HG03135 (cell line): ENCODE measurements around the gene SPATA13.

Source experiments
- ATAC-seq: cut with Tn5 transposase; IDR thresholded peaks from one replicate; pipeline ENCODE4 v1.9.1; 2021; ENCODE audit warnings: mild to moderate bottlenecking, moderate library complexity; ENCODE audit not compliant: unreplicated experiment

The SPATA13 gene

DNA sequence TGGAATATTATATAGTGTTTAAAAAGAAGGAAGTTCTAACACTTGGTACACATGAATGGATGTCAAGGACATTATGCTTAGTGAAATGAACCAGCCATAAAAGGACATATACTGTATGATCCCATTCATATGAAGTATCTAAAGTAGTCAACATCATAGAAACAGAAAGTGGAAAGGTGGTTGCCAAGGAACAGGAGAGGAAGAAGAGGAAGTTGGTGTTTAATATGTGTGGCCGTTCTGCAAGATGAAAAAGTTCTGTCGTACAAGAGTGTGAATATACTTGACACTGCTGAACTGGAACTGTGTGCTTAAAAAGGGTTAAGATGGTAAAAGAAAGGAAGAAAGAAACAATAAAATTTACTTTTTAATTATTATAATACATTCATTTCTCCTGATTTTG is 115.8 kb downstream of the SPATA13 start:
- no peak for ATAC-seq

DNA sequence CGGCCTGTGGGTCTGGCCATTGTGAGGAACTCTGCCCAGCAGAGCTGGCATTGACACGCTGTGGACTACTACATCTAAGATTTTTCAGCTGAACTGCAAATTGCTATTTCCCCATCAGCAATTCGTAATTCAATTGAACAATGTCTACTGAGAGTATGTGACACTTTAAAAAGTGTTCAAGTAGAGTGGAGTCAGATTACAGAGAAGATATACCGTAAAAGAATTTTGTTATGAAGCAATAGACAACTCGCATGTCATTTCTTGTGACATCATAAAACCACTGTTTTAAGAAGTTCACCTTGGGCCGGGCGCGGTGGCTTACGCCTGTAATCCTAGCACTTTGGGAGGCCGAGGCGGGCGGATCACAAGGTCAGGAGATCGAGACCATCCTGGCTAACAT is 116.3 kb downstream of the SPATA13 start:
- no peak for ATAC-seq

DNA sequence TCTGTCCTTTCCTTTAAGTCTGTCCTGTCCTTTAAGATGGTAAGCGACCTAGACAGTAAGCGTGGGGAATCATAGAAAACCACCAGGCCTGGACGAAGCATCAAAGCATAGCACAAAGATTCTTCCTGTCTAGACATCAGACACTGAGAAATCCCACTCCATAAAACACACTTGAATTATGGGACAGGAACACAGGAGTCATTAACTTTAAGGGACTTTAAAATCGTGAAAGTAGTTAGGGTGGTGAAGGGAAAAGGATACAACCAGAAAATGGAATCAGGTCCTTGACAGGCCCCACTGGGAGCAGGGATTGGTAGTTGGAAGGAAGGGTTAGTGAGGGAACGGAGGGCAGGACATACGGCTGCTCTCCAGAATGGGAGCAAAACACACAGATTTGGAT is 117.2 kb downstream of the SPATA13 start:
- no peak for ATAC-seq

DNA sequence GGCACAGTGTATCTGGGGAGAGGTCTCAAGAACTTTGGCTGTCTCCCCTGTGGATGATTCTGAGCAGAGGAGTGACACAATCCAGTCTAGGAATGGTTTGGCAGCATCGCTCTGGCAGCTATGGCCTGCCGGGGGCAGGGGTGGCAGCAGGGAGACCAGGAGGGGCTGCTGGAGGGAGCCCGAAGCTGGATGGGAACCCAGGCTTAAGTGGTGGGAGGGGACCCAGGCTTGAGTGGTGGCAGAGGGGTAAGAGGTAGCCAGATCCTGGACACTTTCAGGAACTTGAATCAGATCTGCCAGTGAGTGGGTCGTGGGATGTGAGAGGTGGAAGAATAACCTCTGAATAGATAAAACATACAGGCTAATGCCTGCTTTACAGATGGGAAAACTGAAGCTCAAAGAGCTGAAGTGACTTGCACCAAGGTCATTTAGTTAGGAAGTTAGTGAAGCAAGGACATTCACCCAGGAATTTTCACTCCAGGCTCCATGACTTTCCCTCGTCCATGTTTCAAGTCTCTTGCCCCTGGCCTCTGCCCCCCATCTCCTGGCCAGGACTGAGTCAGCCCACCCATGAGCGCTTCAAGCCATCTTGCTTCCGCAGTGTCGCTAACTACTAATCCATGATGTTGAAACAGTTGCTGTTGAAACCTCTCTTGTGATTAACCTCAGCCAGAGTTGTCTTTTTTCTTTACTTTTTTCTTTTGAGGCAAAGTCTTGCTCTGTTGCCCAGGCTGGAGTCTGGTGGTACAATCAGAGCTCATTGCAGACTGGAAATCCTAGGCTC is 119.0 kb downstream of the SPATA13 start:
- no peak for ATAC-seq

DNA sequence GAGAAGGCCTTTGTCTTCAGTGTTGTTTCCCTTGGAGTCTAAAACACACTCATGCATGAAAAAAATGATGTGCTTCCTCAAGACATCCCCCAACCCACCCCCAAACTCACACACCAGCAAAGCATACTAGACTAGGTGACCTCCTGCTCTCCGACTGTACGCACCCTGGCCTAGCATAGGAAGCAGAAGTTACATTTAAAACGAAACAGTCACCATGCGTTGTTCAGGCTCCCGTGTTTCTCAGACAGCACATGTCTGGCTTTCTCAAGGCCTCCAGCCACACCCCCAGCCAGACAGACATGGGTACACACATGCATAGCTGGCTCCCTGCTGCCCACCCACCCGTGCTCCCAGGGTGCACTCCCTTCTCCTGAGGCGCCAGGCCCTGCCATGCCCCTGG is 120.2 kb downstream of the SPATA13 start:
- ATAC-seq, result no peak

DNA sequence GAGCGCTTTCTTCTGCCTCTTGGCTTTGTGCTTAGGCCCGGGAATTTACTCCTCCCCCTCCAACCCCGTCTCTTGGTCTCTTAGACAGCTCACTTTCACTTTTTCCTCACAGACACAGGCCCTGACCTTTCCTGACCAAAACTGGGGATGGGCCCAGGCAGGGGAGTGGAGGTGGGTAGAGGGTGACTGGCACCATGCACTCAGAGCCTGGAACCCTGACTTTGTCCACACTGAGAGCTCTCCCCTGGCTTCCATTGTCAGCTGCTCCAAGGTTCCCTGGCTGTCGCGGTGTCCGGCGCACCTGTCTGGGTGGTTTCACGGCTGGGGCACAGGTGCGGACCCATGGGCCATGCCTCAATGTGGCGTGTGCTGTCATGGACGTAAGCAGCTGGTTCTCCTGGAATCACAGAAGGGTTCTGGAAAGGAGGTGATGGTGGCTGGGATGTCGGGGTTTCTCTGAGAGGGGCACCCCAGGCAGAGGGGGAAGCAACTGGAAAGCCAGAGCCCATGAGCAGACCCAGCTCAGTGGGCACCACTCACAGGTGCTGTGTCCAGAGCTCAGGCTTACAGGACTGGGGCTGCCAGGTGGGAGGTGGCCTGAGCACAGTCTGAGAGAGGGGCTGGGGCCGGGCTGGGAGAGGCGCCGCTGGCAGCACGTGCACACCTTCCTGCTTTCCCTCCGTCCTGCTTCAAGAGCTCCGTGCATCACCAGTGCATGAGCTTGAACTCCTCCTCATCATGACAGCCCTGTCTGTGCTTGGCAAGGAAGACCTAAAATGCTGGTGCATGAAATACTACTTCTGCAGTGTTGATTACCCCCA is 120.9 kb downstream of the SPATA13 start:
- ATAC-seq, result no peak

DNA sequence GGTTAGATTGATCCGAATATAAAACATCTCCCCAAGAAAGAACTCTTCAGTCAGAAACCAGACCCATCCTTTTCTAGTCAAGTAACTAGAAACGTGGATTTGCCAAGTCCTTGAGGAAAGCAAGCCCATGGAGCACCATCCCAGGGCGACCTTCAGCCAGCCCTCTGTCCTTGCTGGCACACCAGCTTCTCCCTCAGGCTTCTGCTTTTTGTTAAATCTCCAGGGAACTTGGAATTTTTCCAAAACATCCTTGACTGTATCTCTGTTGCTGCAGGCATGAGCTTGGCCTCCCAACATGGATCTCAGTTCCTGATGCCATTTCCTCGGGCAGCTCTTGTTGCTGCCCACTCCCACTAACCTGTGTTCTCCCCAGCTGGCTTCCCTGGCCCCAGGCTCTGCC is 121.7 kb downstream of the SPATA13 start:
- ATAC-seq, result no peak

DNA sequence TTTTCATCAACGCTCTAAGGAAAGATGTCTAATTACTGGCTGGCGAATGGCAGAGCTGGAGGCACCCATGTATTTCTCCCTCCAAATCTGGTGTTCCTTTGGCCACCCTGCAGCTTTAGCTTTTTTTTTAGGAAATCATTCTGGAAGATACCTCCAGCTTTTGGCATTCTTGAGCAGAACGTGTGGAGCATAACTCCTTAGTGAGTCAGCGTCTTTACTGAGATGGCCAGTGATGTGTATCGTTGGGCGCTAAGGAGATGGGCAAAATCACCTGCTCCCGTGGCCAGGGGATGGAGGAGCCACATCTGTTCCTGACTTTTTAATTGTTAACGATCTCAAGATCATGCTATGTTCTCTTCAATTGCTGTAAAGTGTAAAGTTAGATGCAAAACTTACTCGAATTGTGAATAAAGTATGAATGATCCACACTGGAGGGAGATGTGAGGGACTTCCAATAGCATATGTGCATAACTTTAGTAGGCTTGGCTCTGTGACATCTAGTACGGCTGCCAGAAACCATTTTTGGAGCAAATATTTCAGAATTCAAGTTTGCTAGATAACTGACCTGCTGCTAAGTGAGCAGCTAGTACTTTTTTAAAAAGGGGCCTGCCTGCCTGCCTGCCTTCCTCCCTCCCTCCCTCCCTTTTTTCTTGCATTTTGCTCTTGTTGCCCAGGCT is 124.5 kb downstream of the SPATA13 start:
- ATAC-seq, result no peak

DNA sequence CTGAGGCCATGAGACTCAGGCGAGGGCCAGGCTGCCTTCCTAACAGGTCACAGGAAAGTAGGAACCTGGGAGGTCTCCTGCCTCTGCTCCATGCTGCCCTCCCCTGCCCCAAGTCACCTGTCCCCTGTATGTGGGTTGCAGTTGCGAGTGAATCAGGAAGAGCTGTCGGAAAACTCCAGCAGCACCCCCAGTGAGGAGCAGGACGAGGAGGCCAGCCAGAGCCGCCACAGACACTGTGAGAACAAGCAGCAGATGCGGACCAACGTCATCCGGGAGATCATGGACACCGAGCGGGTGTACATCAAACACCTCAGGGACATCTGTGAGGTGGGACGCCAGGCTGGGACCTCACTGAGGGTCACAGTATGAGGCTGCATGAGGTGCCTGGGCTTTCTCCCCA is 126.1 kb downstream of the SPATA13 start:
- no peak for ATAC-seq

DNA sequence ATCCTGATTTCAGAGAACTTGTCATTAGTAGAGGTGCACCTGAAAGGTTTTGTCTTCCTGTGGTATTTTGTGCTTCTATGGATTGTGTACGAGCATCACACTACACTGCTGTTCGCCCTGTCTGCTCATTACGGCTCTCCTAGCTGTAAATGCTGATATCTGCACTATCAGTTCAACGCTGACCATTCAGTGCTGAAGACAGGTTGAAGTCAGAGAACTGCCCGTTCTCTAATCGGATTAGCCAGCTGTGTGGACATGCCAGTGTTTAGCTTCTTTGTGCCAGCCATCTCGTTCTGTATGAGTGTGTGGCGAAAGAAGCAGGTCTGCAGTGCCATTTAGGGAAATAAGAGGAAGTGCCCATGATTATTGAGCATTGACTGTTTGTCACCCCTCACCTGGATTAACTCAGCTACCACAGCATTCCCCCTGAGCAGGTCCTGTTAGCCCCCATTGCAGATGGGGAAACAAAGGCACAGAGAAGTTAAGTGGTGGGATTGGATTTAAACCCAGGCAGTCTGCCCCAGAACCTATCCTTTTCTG is 127.3 kb downstream of the SPATA13 start:
- no peak for ATAC-seq

DNA sequence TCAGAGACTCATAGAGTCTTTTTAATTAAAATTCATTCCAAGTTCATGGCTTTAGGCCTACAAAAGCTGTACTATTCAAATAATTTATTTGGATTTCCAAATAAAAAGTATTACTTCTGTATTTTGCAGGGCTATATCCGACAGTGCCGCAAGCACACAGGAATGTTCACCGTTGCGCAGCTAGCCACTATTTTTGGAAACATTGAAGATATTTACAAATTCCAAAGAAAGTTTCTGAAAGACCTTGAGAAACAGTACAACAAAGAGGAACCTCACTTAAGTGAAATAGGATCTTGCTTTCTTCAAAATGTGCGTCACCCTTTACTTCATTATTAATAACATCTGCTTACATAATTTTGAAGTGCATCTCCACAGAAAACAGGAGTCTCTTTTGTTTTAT is 128.3 kb downstream of the SPATA13 start:
- ATAC-seq, result no peak

DNA sequence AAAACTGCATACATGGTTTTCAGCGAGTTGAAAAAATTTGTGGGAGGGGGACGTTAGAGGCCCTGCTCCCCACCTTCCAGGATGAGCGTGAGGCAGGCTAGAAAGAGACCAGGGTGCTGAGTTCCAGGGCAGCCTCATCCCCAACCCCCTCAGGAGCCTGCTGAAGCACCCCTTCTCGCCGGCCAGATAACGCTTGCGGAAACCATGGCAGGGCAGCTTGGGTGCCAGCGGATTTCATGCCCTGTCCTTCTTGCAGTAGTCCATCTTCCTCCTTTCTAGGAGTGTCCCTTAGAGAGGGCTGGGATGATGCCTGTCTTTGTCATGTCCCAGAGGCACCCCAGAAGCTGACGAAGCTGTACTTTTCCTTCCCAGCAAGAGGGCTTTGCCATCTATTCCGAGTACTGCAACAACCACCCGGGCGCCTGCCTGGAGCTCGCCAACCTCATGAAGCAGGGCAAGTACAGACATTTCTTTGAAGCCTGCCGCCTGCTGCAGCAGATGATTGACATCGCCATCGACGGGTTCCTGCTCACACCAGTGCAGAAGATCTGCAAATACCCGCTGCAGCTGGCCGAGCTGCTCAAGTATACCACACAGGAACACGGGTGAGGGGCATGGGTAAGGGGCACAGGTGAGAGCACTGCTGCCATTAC is 129.9 kb downstream of the SPATA13 start:
- ATAC-seq, result no peak

DNA sequence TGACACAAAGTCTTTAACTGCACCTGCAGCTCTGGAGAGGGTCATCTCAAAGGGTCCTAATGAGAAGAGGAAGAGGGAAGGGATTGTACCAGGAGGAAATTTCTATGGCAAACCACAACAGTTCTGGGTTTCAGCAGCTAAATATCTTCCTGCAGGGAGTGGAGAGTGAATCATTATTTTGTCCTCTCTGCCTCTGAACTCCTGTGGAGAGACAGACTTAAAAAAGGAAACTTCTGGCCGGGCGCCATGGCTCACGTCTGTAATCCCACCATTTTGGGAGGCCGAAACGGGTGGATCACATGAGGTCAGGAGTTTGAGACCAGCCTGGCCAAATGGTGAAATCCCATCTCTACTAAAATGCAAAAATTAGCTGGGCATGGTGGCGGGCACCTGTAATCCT is 132.0 kb downstream of the SPATA13 start:
- no peak for ATAC-seq

DNA sequence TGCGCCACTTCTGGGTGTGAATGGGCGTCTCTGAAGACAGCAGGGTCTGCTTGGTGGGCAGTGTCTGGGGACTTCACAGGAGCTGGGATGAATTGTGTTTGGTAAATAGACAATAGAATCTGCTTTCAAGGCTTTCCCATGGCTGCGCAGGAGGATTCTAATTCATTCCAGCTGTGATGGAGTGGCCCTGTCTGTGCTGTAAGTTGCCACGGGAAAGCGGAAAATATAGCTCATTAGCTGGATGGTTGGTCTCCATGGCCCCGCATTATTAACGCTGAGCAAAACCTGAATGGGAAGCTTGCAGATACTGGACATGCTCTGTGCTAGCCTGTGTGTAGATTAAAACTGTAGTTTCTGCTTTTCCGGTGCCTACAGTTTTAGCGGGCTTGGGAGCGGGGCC is 133.2 kb downstream of the SPATA13 start:
- no peak for ATAC-seq

DNA sequence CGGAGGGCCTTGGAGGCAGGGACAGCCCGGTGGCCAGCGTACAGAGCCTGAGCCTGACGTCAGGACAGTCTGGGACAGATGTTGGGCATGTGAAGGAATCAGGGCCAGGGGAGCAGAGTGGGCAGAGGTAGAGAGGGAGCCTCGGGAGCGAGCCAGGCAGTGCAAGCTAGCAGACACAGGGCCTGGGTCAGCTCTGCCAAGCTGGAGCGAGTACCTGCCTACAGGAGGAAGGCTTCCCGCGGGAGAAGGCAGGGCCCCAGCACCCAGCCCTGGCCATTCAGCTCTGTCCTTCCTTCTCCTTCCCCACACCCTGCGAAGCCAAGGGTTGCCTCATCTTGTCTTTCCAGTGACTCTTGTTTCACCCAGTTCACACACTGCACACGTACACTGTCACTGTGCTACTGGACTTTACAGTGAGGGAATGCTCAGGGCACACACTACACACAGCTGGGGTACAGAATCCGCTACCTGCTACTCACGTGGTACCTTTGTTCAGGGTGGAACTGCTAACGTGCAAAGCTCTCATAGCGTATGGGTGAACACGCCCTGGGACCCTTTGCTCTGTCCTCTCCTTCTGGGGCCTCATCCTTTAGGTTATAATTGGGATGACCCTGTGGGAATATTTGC is 139.1 kb downstream of the SPATA13 start:
- ATAC-seq, result no peak

DNA sequence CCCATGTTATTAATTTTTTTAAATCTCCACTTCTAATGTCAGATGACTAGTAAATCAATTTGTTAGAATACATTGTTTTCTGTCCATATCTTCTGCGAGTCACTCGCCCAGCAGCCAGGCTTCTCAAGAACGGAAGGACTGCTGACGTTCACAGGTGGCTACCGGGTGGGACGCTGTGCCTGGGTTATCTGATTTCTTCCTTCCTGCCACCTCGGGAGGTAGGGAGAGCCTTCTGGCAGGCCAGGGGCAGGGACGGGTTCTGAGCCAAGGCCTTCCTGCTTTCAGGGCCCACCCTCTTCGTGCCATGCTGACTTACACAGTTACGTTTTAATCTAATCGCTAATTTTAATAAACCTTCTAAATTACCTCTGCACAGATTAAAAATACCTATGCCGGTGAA is 140.9 kb downstream of the SPATA13 start:
- no peak for ATAC-seq

DNA sequence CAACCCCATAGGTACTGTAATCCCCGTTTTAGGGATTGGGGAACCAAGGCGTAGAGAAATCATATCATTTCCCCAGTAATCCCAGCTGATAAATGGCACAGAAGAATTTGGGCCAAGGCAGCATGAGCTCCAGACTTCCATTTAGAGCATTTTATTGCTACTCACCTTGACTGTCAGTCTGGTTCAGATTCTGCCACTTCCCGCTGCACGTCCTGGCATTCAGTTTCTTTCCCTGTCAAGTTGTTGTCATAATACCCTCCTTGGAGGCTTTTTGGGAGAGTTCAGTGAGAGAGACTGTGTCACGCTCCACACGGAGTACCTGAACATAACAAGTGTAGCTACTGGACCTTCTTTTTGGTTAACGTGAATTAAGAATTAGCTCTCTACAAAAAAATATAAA is 141.4 kb downstream of the SPATA13 start:
- ATAC-seq, result no peak

DNA sequence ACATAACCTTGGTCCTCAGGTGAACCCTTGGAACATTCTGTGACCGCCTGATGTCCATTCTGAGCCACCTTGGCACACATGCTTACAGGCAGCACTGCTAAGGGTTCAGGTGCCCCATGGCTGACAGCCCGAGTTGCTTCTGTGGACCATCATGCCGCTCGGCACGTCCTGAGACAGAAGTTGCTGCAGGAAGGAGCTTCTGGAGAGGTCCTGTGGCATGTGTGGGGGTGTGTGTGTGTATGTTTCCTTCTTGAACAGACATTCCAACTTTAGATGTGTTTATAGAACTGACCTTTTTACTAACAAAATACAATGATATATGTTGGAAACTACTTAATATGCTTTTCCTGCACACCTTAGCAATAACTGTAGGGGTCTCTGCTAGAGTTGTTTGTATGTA is 144.1 kb downstream of the SPATA13 start:
- no peak for ATAC-seq

DNA sequence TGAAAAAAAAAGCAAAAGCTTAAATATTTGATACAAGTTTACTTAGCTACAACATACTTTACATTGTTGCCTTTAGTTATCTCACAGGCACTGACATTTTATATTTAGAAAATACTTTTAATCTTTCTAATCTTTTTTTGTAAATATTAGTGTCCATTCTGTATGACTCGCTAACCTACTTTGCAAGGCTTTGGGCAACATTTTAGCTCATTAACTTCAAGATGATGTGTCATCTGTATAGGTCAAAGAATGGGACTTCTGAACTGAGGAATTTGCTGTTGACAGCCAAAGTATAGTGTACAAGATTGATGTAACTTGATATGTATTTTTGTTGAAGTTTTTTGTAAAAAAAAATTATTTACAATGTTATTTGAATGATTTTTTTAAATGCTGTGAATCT is 146.1 kb downstream of the SPATA13 start:
- no peak for ATAC-seq

DNA sequence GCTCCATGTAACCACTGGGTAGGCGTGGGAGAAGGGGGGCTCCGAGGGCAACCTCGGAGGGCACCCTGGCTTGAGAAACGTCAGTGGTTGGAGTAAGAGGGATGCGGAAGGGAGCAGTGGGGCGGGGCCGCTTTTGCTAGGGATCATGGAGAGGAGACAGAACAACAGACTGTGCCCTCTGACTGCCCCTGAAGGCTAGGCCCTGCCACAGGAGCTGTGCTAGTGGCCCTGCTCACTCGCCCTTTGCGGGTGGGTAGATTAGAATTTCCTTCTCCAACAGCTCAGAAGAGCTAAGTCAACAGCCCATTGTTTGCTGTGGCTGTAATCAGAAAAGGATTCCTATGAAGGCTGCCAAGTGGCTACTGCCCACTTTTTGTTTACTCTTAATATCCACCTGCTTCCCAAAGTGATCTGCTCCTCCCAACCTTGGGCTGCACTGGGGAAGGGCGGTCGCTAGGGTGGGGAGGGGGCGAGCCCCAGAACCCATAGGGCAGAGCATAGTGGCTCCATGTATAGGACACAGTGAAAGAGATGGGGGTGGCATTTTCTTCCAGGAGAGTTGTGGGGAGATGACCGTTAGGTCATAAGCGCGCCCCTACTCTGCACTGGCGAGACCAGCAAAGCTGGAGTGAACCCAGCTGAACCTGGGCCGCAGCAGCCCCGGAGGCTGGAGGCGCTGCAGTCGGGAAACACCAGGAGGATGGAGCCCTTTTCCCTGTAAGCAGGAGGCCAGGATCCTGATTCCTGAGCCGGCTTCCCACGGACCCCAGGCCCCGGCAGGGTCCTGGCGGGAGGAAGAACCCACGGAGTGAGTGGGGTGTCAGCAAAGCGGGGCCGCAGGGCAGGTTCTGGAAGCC is 146.9 kb downstream of the SPATA13 start:
- ATAC-seq, result no peak
